Stimulated activated naive B cell treated with anti-CD40 and anti-IgM and Interleukin-4, amounts not matched to agents 10 μg/mL and 1 μg/mL and 100 μg/mL, for 72 hours (primary cell): ENCODE results near the gene ACTL6B.
A peak's percentile ranks its signal among the peaks of the same experiment; 100 is the strongest.
"Not testable (repeated sequence)": the region's sequence is repeated elsewhere in the genome, so short reads cannot be mapped to it uniquely, and the experiment has no call there.

Experiments used
- ATAC-seq, 2 donors: fragments of 150-1000 bp; cut with Tn5 transposase; replicated peaks; 2 replicates each; pipeline ENCODE4 v1.10.0; 2021; ENCODE audit warnings: moderate library complexity in 1 of 2
- DNase-seq: peaks from one replicate; pipeline ENCODE4 v3.0.0; 2021
- H3K27ac Mint-ChIP-seq: one replicate; pipeline ENCODE4 v1.8.0; 2022; ENCODE audit warnings: mild to moderate bottlenecking, mixed read lengths
- H3K27me3 Mint-ChIP-seq, 2 donors: one replicate each; pipeline ENCODE4 v1.8.0; 2022; ENCODE audit warnings: mixed read lengths in 2 of 2
- H3K36me3 Mint-ChIP-seq, 2 donors: one replicate each; pipeline ENCODE4 v1.8.0; 2022; ENCODE audit warnings: mixed read lengths in 2 of 2, mild to moderate bottlenecking in 1 of 2
- H3K4me1 Mint-ChIP-seq, 2 donors: one replicate each; pipeline ENCODE4 v1.8.0; 2022; ENCODE audit warnings: mixed read lengths in 2 of 2, mild to moderate bottlenecking in 1 of 2
- H3K4me3 Mint-ChIP-seq, 2 donors: one replicate each; pipeline ENCODE4 v1.8.0; 2022; ENCODE audit warnings: mild to moderate bottlenecking in 2 of 2, mixed read lengths in 2 of 2, moderate library complexity in 1 of 2
- H3K9me3 Mint-ChIP-seq, 2 donors: one replicate each; pipeline ENCODE4 v1.8.0; 2022; ENCODE audit warnings: mixed read lengths in 2 of 2, mild to moderate bottlenecking in 1 of 2

The ACTL6B gene

GRCh38 chr7:100669106-100669505 lies 12.9 kb upstream of the ACTL6B start:
- not testable (repeated sequence) for H3K9me3 Mint-ChIP-seq, H3K4me3 Mint-ChIP-seq, H3K27ac Mint-ChIP-seq, H3K36me3 Mint-ChIP-seq, ATAC-seq, DNase-seq
- peaks cover 6 to 15% of the 10 kb centered on the region in 2 donors for H3K4me1 Mint-ChIP-seq
- peaks cover 0 to 12% of the 10 kb centered on the region in 2 donors for H3K27me3 Mint-ChIP-seq

GRCh38 chr7:100668069-100668449 lies 11.8 kb upstream of the ACTL6B start:
- Mint-ChIP-seq H3K36me3 (no peaks in the 10 kb centered on the region), H3K4me1 (peaks cover 4 to 11% of the 10 kb centered on the region in 2 donors), H3K4me3 (no peak overlapping the region), H3K27ac (no peak overlapping the region), H3K27me3 (peaks cover 0 to 12% of the 10 kb centered on the region in 2 donors), H3K9me3 (no peaks in the 10 kb centered on the region)
- no peak for DNase-seq
- no peak for ATAC-seq

- DNase-seq = no peak
- Mint-ChIP-seq H3K27ac (no peak overlapping the region), H3K27me3 (peaks cover 0 to 12% of the 10 kb centered on the region in 2 donors), H3K9me3 (no peaks in the 10 kb centered on the region), H3K4me1 (peaks cover 4 to 8% of the 10 kb centered on the region in 2 donors), H3K36me3 (no peaks in the 10 kb centered on the region), H3K4me3 (no peak overlapping the region)
- ATAC-seq = no peak
Measured at GRCh38 chr7:100667331-100668068, 11.3 kb upstream of the ACTL6B start.

- no peaks in the 10 kb centered on the region for H3K36me3 Mint-ChIP-seq
- H3K4me1 Mint-ChIP-seq = peaks cover 4 to 8% of the 10 kb centered on the region in 2 donors
- H3K4me3 Mint-ChIP-seq = no peak overlapping the region
- H3K27me3 Mint-ChIP-seq = peaks cover 8 to 12% of the 10 kb centered on the region in 2 donors
- H3K9me3 Mint-ChIP-seq = no peaks in the 10 kb centered on the region
- no peak overlapping the region for H3K27ac Mint-ChIP-seq
- ATAC-seq (no peak), DNase-seq (no peak)
Measured at GRCh38 chr7:100665168-100665726, 9.0 kb upstream of the ACTL6B start.

- H3K27ac Mint-ChIP-seq, H3K36me3 Mint-ChIP-seq, H3K4me1 Mint-ChIP-seq, ATAC-seq, H3K4me3 Mint-ChIP-seq, DNase-seq, H3K9me3 Mint-ChIP-seq: not testable (repeated sequence)
- peaks cover 20 to 26% of the 10 kb centered on the region in 2 donors for H3K27me3 Mint-ChIP-seq
Measured at GRCh38 chr7:100662194-100662776, 6.0 kb upstream of the ACTL6B start.

GRCh38 chr7:100654908-100655831 lies 1.1 kb downstream of the ACTL6B start:
- DNase-seq = no peak
- Mint-ChIP-seq H3K27me3 (peaks cover 54 to 72% of the 10 kb centered on the region in 2 donors), H3K9me3 (peaks cover 0 to 1% of the 10 kb centered on the region in 2 donors), H3K4me3 (no peak overlapping the region), H3K27ac (no peak overlapping the region), H3K36me3 (peaks cover 0 to 3% of the 10 kb centered on the region in 2 donors), H3K4me1 (peaks cover 0 to 3% of the 10 kb centered on the region in 2 donors)
- ATAC-seq = no peak

GRCh38 chr7:100649826-100650565 lies 6.3 kb downstream of the ACTL6B start:
- no peaks in the 10 kb centered on the region for H3K9me3 Mint-ChIP-seq
- peaks cover 42 to 72% of the 10 kb centered on the region in 2 donors for H3K27me3 Mint-ChIP-seq
- ATAC-seq = no peak
- H3K4me1 Mint-ChIP-seq = peaks cover 0 to 3% of the 10 kb centered on the region in 2 donors
- no peak overlapping the region for H3K4me3 Mint-ChIP-seq
- H3K36me3 Mint-ChIP-seq = peaks cover 0 to 3% of the 10 kb centered on the region in 2 donors
- no peak for DNase-seq
- no peak overlapping the region for H3K27ac Mint-ChIP-seq

- H3K27ac Mint-ChIP-seq = no peak overlapping the region
- no peak for DNase-seq
- peak; percentile 67 to 72 for ATAC-seq
Measured at GRCh38 chr7:100642534-100642907, 13.7 kb downstream of the ACTL6B start.

GRCh38 chr7:100641860-100642533 lies 14.3 kb downstream of the ACTL6B start:
- DNase-seq (no peak), ATAC-seq (no peak)
- H3K27me3 Mint-ChIP-seq = peaks cover 15 to 45% of the 10 kb centered on the region in 2 donors
- H3K27ac Mint-ChIP-seq = no peak overlapping the region
- H3K4me1 Mint-ChIP-seq = peaks cover 5 to 6% of the 10 kb centered on the region in 2 donors
- H3K4me3 Mint-ChIP-seq = no peak overlapping the region
- no peaks in the 10 kb centered on the region for H3K9me3 Mint-ChIP-seq
- H3K36me3 Mint-ChIP-seq = no peaks in the 10 kb centered on the region

More at GRCh38 chr7:100642534-100642907, 13.7 kb downstream of the ACTL6B start:
- no peak overlapping the region for H3K4me3 Mint-ChIP-seq
- H3K9me3 Mint-ChIP-seq = no peaks in the 10 kb centered on the region
- peaks cover 18 to 49% of the 10 kb centered on the region in 2 donors for H3K27me3 Mint-ChIP-seq
- no peaks in the 10 kb centered on the region for H3K36me3 Mint-ChIP-seq
- H3K4me1 Mint-ChIP-seq = peaks cover 5 to 6% of the 10 kb centered on the region in 2 donors

GRCh38 chr7:100641463-100641859 lies 14.8 kb downstream of the ACTL6B start, which contains the start of gene TFR2:
TFR2 (minus strand) TSS chr7:100641552; CDS start chr7:100641509, 43 bp downstream.
- peaks cover 15 to 40% of the 10 kb centered on the region in 2 donors for H3K27me3 Mint-ChIP-seq
- no peaks in the 10 kb centered on the region for H3K36me3 Mint-ChIP-seq
- ATAC-seq (no peak), DNase-seq (no peak)
- H3K27ac Mint-ChIP-seq = no peak within 1 kb of the TSS
- H3K4me1 Mint-ChIP-seq = peaks cover 5 to 6% of the 10 kb centered on the region in 2 donors
- no peaks in the 10 kb centered on the region for H3K9me3 Mint-ChIP-seq
- H3K4me3 Mint-ChIP-seq = no peak within 1 kb of the TSS

GRCh38 chr7:100640517-100641440 lies 15.5 kb downstream of the ACTL6B start:
- no peaks in the 10 kb centered on the region for H3K36me3 Mint-ChIP-seq
- no peak for ATAC-seq
- H3K9me3 Mint-ChIP-seq = no peaks in the 10 kb centered on the region
- no peak for DNase-seq
- no peak overlapping the region for H3K27ac Mint-ChIP-seq
- peaks cover 11 to 33% of the 10 kb centered on the region in 2 donors for H3K27me3 Mint-ChIP-seq
- H3K4me1 Mint-ChIP-seq = peaks cover 5 to 6% of the 10 kb centered on the region in 2 donors
- H3K4me3 Mint-ChIP-seq = no peak overlapping the region

- ATAC-seq (no peak), DNase-seq (no peak)
- H3K36me3 Mint-ChIP-seq = no peaks in the 10 kb centered on the region
- H3K4me3 Mint-ChIP-seq = no peak overlapping the region
- H3K9me3 Mint-ChIP-seq = no peaks in the 10 kb centered on the region
- H3K27ac Mint-ChIP-seq = no peak overlapping the region
- H3K27me3 Mint-ChIP-seq = peaks cover 5 to 26% of the 10 kb centered on the region in 2 donors
- peaks cover 5 to 6% of the 10 kb centered on the region in 2 donors for H3K4me1 Mint-ChIP-seq
Measured at GRCh38 chr7:100639995-100640516, 16.2 kb downstream of the ACTL6B start.
